BJ (cell line): ENCODE data around the gene ADAMTS12. TPM values are rescaled to one million over a fixed set of nuclear protein-coding genes. Genes with fewer than 3 reads are reported as not detected.

Experiments
- CTCF ChIA-PET: fragments of 350-600 bp; formaldehyde crosslinking; extraction: SDS; loops from one replicate; lab custom pipeline; 2021; ENCODE audit warnings: antibody characterized with exemption, inconsistent platforms; lab: Yijun Ruan, JAX
- POLR2A ChIA-PET: fragments of 300-600 bp; sonication (Branson Sonifier 250); formaldehyde crosslinking; extraction: SDS; loops from one replicate; lab custom pipeline; 2021; ENCODE audit warnings: antibody characterized with exemption; lab: Charles Lee
- DNase-seq: peaks from one replicate; pipeline ENCODE4 v3.0.0-alpha.2; 2011; ENCODE audit warnings: low read depth
- H3K27me3 ChIP-seq: 2 replicates; pipeline ENCODE4 v1.6.0; 2011; ENCODE audit warnings: low read length; ENCODE audit not compliant: control insufficient read depth, insufficient read depth
- H3K36me3 ChIP-seq: 2 replicates; pipeline ENCODE4 v1.5.1; 2011; ENCODE audit warnings: low read length; ENCODE audit not compliant: control insufficient read depth, insufficient read depth
- H3K4me3 ChIP-seq: 2 replicates; pipeline ENCODE4 v1.5.1; 2011; ENCODE audit warnings: low read depth, mild to moderate bottlenecking, control low read depth, low read length
- polyA plus RNA-seq: library from polyadenylated mRNA; depleted of rRNA; stranded (reverse); fragments of >200 nt; gene quantifications from 2 replicates; pipeline ENCODE4 v1.2.3, GENCODE V29; 2011
- TF ChIP-seq, protein P1 (sequence below): IDR thresholded peaks from 2 replicates; pipeline ENCODE4 v1.5.1; 2011; ENCODE audit warnings: low read depth, mild to moderate bottlenecking, control low read depth, inconsistent platforms, low read length, moderate library complexity; ENCODE audit not compliant: insufficient read depth

ADAMTS12 gene
- polyA plus RNA-seq, 1 experiment: 25.6 TPM

DNA sequence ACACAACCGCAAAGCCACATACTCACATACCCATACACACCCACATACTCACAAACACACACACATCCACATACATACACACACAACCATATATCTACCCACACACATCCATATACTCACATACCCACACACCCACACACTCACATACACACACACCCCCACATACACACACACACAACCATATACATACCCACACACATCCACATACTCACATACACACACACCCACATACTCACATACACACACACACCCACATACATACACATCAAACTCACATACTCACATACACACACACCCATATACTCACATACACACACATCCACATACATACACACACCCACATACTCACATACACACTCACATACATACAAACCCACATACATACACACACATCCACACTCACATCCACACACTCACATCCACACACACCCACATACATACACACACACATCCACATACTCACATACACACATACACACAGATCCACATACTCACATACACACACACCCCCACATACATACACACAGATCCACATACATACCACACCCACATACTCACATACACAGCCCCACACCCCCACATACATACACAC, 220.0 kb downstream of the ADAMTS12 start:
- Histone ChIP-seq H3K36me3 (no peaks in the 10 kb centered on the region), H3K4me3 (no peak overlapping the region), H3K27me3 (no peaks in the 10 kb centered on the region)
- no peak for DNase-seq
- TF ChIP-seq, protein P1, sequence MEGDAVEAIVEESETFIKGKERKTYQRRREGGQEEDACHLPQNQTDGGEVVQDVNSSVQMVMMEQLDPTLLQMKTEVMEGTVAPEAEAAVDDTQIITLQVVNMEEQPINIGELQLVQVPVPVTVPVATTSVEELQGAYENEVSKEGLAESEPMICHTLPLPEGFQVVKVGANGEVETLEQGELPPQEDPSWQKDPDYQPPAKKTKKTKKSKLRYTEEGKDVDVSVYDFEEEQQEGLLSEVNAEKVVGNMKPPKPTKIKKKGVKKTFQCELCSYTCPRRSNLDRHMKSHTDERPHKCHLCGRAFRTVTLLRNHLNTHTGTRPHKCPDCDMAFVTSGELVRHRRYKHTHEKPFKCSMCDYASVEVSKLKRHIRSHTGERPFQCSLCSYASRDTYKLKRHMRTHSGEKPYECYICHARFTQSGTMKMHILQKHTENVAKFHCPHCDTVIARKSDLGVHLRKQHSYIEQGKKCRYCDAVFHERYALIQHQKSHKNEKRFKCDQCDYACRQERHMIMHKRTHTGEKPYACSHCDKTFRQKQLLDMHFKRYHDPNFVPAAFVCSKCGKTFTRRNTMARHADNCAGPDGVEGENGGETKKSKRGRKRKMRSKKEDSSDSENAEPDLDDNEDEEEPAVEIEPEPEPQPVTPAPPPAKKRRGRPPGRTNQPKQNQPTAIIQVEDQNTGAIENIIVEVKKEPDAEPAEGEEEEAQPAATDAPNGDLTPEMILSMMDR: no peak
- POLR2A ChIA-PET: no interaction called here
- CTCF ChIA-PET: interaction anchor here (1.1 kb wide), 1 partner anchor 16 kb away, joined by 3 read pairs; no protein-coding TSS in a partner anchor

DNA sequence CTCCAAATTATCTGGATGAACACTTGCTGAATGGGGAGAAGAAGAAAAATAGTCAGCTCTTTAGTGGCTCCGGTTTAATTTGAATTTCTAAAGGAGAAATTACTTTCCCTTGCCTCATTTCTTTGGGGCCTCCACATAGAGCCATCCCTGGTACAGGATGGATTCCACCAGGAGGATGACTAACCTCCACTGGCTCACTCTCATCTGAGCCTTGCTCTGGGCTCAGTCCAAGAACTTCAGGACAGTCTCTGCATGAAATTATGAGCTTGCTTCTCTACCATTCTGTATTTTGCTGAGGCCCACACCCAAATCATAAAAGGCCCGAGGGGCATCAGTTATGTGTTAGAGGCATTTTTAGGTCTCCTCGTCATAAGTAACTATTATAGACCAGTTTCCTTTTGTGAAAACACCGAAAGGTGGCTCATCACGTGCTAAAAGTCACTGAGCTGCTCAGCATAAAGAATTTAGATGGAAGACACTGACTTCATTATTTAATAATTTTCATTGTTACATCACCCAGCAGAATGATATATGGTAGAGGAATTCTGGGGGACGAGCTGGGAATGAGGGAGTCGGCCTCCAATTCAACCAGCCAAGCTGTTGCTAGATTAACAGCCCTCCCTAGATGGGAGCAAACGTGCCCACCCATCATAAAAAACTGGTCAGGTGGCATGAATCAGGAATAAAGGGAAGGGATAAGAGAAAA, 228.9 kb downstream of the ADAMTS12 start:
- ChIA-PET POLR2A (no interaction called here), CTCF (interaction anchor here (0.7 to 1.2 kb wide), 3 partner anchors 80 to 272 kb away, joined by 3 to 5 read pairs (median 3); no protein-coding TSS in a partner anchor)
- H3K4me3 ChIP-seq: no peak overlapping the region
- no peaks in the 10 kb centered on the region for H3K27me3 ChIP-seq
- H3K36me3 ChIP-seq: 0 out of 2 replicates have a peak, but pooled peaks cover 2% of the 10 kb centered on the region
- no peak for DNase-seq
- TF ChIP-seq, protein P1: no peak

DNA sequence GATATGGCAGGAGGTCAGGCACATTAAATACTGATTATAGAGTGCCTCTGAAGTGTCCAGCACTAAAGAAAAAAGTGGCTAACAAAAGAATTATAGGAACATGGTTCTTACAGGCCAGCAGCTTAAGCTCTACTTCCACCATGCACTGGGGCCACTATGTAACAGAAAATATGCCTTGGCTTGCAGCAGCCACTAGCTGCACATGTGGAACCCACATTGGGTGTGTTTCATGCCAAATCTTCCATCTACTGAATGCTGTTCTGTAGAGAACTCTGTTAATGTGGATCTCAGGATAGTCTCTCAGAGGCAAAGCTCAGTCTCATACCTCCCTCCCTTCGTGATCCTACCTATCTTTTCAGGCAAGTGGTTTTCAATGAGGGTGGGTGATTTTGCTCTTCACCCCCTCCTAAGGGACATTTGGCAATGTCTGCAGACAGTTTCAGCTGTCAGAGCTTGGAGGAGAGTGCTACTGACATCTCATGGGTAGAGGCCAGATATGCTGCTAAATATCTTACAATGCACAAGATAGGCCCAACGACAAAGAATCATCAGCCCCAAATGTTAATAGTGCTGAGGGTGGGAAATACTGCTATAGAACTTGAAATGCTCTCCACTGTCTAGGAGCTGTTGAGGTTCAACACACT, 232.1 kb downstream of the ADAMTS12 start:
- POLR2A ChIA-PET: interaction anchor here (0.6 kb wide), 1 partner anchor 225 kb away, joined by 4 read pairs; no protein-coding TSS in a partner anchor
- Histone ChIP-seq H3K27me3 (no peaks in the 10 kb centered on the region), H3K4me3 (no peak overlapping the region), H3K36me3 (0 out of 2 replicates have a peak, but pooled peaks cover 2% of the 10 kb centered on the region)
- TF ChIP-seq, protein P1: no peak
- CTCF ChIA-PET: interaction anchor here (1.1 to 1.3 kb wide), 3 partner anchors 10 to 61 kb away, joined by 3 read pairs; no protein-coding TSS in a partner anchor
- no peak for DNase-seq

DNA sequence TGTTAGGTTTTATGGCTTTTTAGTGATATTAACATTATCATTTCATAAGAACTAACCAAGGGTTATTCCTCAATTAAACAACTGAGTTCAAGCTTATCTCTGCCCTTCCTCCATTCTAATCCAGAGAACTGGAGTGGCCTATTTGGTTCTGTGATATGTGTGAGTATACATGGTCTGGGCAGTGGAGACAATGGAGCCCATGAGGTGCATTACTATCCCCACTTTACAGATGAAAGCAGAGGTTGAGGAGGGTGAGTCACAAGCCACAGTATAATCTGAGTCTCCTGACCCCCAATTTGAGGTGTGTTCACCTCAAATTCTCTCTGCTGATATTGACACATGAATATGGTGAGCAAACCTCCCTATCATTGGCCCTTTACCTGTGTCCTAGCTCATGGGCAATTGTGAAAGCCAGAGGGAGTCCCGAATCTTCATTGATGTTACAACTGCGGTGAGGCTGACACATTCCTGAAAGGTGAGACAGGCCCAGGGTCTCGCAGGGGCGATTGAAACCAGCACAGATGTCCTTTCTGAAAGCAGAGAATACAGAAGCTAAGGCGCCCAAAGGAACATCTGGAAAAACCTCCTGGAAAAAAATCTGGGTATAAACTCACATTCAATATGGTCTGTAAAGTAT, 233.9 kb downstream of the ADAMTS12 start:
- TF ChIP-seq, protein P1: no peak
- DNase-seq: no peak
- POLR2A ChIA-PET: no interaction called here
- Histone ChIP-seq H3K4me3 (no peak overlapping the region), H3K27me3 (no peaks in the 10 kb centered on the region), H3K36me3 (0 out of 2 replicates have a peak, but pooled peaks cover 2% of the 10 kb centered on the region)
- CTCF ChIA-PET: interaction anchor here (1.8 kb wide), 1 partner anchor 43 kb away, joined by 3 read pairs; no protein-coding TSS in a partner anchor
